Ascending aorta (tissue), 2 donors: Measurements from ENCODE around the gene KCNG2. TPM values are rescaled to one million over a fixed set of nuclear protein-coding genes. Genes with fewer than 3 reads are reported as not detected.

Source experiments
- DNase-seq, 2 donors: peaks; one replicate each; pipeline ENCODE4 v3.0.0-alpha.2; 2019; ENCODE audit warnings: low spot score in 2 of 2
- H3K27ac ChIP-seq, 2 donors: fragments of 200-600 bp; sonication (generic); one replicate each; pipeline ENCODE4 v1.5.1; 2016 to 2017; ENCODE audit warnings: mild to moderate bottlenecking in 1 of 2
- H3K27me3 ChIP-seq: fragments of 200-600 bp; sonication (generic); one replicate; pipeline ENCODE4 v1.5.1; 2017
- H3K36me3 ChIP-seq, 2 donors: fragments of 200-600 bp; sonication (generic); one replicate each; pipeline ENCODE4 v1.5.1; 2016
- H3K4me1 ChIP-seq, 2 donors: fragments of 200-600 bp; sonication (generic); one replicate each; pipeline ENCODE4 v1.5.1; 2016 to 2017; ENCODE audit warnings: mild to moderate bottlenecking in 1 of 2
- H3K4me3 ChIP-seq, 2 donors: fragments of 200-600 bp; sonication (generic); one replicate each; pipeline ENCODE4 v1.5.1; 2016 to 2017; ENCODE audit warnings: mild to moderate bottlenecking in 1 of 2
- H3K9me3 ChIP-seq, 2 donors: fragments of 200-600 bp; sonication (generic); one replicate each; pipeline ENCODE4 v1.5.1; 2016
- intact Hi-C: fragments of 100-400 bp; cut with DNase I; formaldehyde crosslinking; loops from one replicate; pipeline ENCODE4 v1.15.1; 2023
- total RNA-seq: library from RNA; depleted of rRNA; stranded (reverse); fragments of >200 nt; gene quantifications from one replicate; pipeline ENCODE4 v1.1.0, GENCODE V29; 2016
- TF ChIP-seq, protein P1 (sequence below), 3 experiments: fragments of 200-600 bp in 2 of 3; fragments of 450-650 bp in 1 of 3; sonication (generic) in 2 of 3; IDR thresholded peaks; one replicate each; pipeline ENCODE4 v1.5.1; 2016 to 2019; ENCODE audit warnings: antibody characterized with exemption in 3 of 3, mild to moderate bottlenecking in 1 of 3, moderate library complexity in 1 of 3

KCNG2 gene
- total RNA-seq, 1 donor from 2014 or later = not detected

DNA sequence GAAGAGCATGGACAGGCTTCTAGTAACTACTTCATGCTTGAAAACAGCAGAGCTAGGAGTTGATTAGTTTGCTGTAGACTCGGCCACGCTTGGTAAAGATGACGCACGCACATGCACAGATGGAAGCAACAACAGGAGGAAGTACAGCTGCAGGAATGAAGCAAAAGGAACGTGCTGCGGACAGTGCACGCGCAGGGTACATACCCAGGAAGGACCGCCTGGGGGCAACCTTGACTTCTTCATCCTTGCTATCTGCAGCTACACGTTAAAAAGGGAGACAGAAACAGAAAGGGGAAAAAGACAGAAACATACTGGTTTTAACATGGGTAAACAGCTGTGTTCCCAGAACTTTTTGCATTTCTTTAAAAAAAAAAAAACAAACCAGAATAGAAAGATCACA is 136.0 kb downstream of the KCNG2 start:
- TF ChIP-seq, protein P1, sequence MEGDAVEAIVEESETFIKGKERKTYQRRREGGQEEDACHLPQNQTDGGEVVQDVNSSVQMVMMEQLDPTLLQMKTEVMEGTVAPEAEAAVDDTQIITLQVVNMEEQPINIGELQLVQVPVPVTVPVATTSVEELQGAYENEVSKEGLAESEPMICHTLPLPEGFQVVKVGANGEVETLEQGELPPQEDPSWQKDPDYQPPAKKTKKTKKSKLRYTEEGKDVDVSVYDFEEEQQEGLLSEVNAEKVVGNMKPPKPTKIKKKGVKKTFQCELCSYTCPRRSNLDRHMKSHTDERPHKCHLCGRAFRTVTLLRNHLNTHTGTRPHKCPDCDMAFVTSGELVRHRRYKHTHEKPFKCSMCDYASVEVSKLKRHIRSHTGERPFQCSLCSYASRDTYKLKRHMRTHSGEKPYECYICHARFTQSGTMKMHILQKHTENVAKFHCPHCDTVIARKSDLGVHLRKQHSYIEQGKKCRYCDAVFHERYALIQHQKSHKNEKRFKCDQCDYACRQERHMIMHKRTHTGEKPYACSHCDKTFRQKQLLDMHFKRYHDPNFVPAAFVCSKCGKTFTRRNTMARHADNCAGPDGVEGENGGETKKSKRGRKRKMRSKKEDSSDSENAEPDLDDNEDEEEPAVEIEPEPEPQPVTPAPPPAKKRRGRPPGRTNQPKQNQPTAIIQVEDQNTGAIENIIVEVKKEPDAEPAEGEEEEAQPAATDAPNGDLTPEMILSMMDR (IDR thresholded peaks at IDR 0.05) = no peak
- peak in 1 of 2 donors; percentile 18 for DNase-seq

DNA sequence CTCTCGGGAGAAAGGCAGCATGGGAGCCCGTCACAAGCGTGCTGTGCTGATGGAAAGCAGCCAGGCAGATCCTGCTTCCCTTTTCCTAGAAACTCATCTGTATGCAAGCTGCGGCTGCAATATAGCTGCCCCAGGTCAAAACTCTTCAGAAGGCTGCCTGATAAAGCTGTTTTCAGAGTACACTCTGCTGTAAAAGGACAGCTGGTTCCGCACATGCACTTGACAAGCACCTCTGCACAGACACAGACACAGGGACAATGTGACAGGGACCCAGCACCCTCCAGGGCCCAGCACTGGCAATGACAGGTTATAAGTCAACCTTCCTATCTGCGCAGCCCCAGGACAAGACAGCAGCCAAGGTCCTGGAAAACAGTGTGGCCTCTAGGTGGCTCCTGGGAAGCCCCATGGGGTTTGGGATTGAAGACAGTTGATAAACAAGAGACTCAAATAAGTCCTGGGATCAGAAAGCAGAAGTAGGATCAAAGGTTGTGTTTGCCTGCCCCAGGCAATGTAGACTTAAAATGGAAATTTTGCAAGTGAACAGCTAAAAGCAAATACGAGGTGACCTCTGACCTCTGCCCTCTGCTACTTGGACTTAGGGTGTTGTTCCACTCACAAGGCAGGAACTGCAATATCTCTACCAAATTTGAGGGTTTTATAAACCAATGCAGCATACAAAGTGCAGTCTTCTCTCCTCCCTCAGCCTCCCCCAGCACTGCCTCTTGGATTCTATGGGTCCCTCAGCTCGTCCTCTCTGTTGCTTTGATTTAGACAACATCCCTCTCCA is 136.8 kb downstream of the KCNG2 start:
- no peaks in the 10 kb centered on the region for H3K4me1 ChIP-seq
- intact Hi-C loops = no loop called here
- peaks cover 18 to 49% of the 10 kb centered on the region in 2 donors for H3K9me3 ChIP-seq
- H3K27ac ChIP-seq = no peak overlapping the region
- TF ChIP-seq, protein P1 (IDR thresholded peaks at IDR 0.05) = no peak
- peaks cover 13 to 57% of the 10 kb centered on the region in 2 donors for H3K36me3 ChIP-seq
- H3K27me3 ChIP-seq = no peaks in the 10 kb centered on the region
- DNase-seq = peak in 1 of 2 donors; percentile 51
- no peak overlapping the region for H3K4me3 ChIP-seq

More for the DNA sequence above, 136.0 kb downstream of the KCNG2 start:
- Histone ChIP-seq H3K27me3 (no peaks in the 10 kb centered on the region), H3K4me1 (no peaks in the 10 kb centered on the region), H3K36me3 (peaks cover 20 to 63% of the 10 kb centered on the region in 2 donors), H3K4me3 (no peak overlapping the region), H3K9me3 (peaks cover 23 to 53% of the 10 kb centered on the region in 2 donors), H3K27ac (no peak overlapping the region)
- intact Hi-C loops = no loop called here

DNA sequence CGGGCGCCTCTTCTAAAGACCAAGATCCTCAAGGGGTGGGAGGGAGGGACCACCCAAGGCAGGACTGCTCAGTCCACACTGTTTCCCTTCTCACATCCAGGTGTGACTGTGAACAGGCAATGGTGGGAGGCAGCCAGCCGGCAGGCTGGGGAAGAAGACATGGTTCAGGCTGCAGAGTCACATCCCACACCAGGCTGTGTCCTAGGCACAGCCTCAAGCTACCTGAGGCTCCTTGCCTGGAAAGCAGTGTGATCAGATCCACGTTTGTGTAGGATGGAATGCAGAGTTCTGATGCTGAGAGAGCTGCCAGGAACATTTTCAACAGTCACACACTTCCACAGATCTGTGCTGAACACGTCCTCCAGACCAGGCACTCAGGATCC is 137.4 kb downstream of the KCNG2 start:
- peak in 1 of 2 donors; percentile 25 for DNase-seq
- Histone ChIP-seq H3K4me1 (no peaks in the 10 kb centered on the region), H3K27ac (no peak overlapping the region), H3K9me3 (peaks cover 12 to 44% of the 10 kb centered on the region in 2 donors), H3K36me3 (peaks cover 8 to 57% of the 10 kb centered on the region in 2 donors), H3K27me3 (no peaks in the 10 kb centered on the region), H3K4me3 (no peak overlapping the region)
- intact Hi-C loops = no loop called here
- TF ChIP-seq, protein P1 (IDR thresholded peaks at IDR 0.05) = no peak

DNA sequence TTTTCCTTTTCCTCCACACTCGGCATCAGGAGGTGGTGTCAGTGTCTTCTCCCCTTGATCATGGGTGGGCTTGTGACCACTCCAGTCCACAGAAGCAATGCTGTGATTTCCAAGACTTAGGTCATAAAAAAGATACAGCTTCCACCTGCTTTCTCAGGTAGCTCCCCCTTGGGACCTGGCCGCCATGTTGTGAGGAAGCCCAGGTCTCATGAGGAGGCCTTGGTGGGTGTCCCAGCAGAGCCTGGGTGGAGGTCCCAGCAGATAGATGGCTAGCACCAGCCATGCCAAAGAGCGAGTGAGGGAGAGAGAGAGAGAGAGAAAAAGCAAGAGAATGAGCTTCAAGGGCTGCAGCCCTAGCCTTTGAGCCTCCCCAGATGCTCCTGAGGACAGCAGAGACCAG is 137.8 kb downstream of the KCNG2 start:
- H3K27ac ChIP-seq = no peak overlapping the region
- TF ChIP-seq, protein P1 (IDR thresholded peaks at IDR 0.05) = no peak
- H3K27me3 ChIP-seq = no peaks in the 10 kb centered on the region
- no peak overlapping the region for H3K4me3 ChIP-seq
- H3K36me3 ChIP-seq = peaks cover 11 to 61% of the 10 kb centered on the region in 2 donors
- peaks cover 8 to 40% of the 10 kb centered on the region in 2 donors for H3K9me3 ChIP-seq
- no peaks in the 10 kb centered on the region for H3K4me1 ChIP-seq
- intact Hi-C loops = no loop called here
- peak in 1 of 2 donors; percentile 5 for DNase-seq

DNA sequence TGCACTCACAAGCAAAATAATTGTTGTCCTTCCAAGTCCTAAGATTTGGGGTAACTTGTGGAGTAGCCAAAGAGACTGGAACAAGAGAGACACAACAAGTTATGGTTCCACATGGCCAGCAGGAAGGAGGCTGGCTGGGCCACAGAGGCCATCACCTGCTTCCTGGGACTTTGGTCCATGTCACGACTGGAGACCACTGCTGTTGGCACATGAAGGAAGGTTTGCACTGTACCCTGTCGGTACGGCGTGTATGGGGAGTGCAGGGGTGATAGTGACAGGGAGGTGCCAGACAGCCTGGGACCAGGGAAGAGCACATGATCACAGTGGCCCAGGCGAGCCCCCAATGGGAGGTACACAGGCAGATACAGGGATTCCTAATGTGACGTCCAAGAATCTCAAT is 138.2 kb downstream of the KCNG2 start:
- Histone ChIP-seq H3K4me3 (no peak overlapping the region), H3K36me3 (peaks cover 15 to 66% of the 10 kb centered on the region in 2 donors), H3K9me3 (peaks cover 7 to 35% of the 10 kb centered on the region in 2 donors), H3K4me1 (no peaks in the 10 kb centered on the region), H3K27ac (no peak overlapping the region), H3K27me3 (no peaks in the 10 kb centered on the region)
- TF ChIP-seq, protein P1 (IDR thresholded peaks at IDR 0.05) = no peak
- intact Hi-C loops = no loop called here
- peak in 1 of 2 donors; percentile 34 for DNase-seq
